IMR-90 (cell line): Measurements from ENCODE around the gene GLP2R. TPM values are rescaled to one million over a fixed set of nuclear protein-coding genes. Genes with fewer than 3 reads are reported as not detected.

Experiments used
- ATAC-seq: fragments of 200-7000 bp; cut with Tn5 transposase; 2 replicates; pipeline ENCODE4 v1.9.1; 2020; ENCODE audit warnings: low read depth, mild to moderate bottlenecking, moderate library complexity
- BruUV-seq: library from RNA; stranded (reverse); fragments of 400-500 nt; replicated peaks from 2 replicates; lab custom pipeline; 2021; lab: Mats Ljungman, UMichigan
- CTCF ChIA-PET: fragments of 300-600 bp; formaldehyde crosslinking; extraction: SDS; loops from one replicate; lab custom pipeline; 2021; ENCODE audit warnings: antibody characterized with exemption; lab: Yijun Ruan, JAX
- POLR2A ChIA-PET: fragments of 300-600 bp; sonication (Branson Sonifier 250); formaldehyde crosslinking; loops from one replicate; lab custom pipeline; 2022; ENCODE audit warnings: antibody characterized with exemption; ENCODE audit not compliant: unreplicated experiment; lab: Charles Lee
- DNase-seq: peaks from one replicate; pipeline ENCODE4 v3.0.0; 2013
- H2AFZ ChIP-seq: replicated peaks from 2 replicates; pipeline ENCODE3; 2013; ENCODE audit warnings: low read length, mild to moderate bottlenecking; ENCODE audit not compliant: poor library complexity
- H2AK5ac ChIP-seq: 2 replicates; pipeline ENCODE4 v1.6.1; 2013; ENCODE audit warnings: low read depth, low read length, inconsistent platforms
- H2AK9ac ChIP-seq: replicated peaks from 2 replicates; pipeline ENCODE3; 2013; ENCODE audit warnings: mild to moderate bottlenecking, low read depth, low read length, moderate library complexity; ENCODE audit not compliant: poor library complexity
- H2BK120ac ChIP-seq: 2 replicates; pipeline ENCODE4 v1.6.1; 2013; ENCODE audit warnings: low read depth, low read length, inconsistent platforms
- H2BK15ac ChIP-seq: 3 replicates; pipeline ENCODE4 v1.6.1; 2013; ENCODE audit warnings: low read depth, low read length, inconsistent platforms
- H2BK20ac ChIP-seq: 2 replicates; pipeline ENCODE4 v1.6.1; 2013; ENCODE audit warnings: low read depth, mild to moderate bottlenecking, inconsistent platforms, low read length, moderate library complexity
- H2BK5ac ChIP-seq: 2 replicates; pipeline ENCODE4 v1.6.1; 2013; ENCODE audit warnings: mild to moderate bottlenecking, low read depth, low read length, inconsistent platforms; ENCODE audit not compliant: poor library complexity, severe bottlenecking
- H3K14ac ChIP-seq: replicated peaks from 2 replicates; pipeline ENCODE4 v1.6.1; 2013; ENCODE audit warnings: low read depth, low read length, inconsistent platforms
- H3K18ac ChIP-seq: 2 replicates; pipeline ENCODE4 v1.6.1; 2013; ENCODE audit warnings: low read depth, low read length, control low read depth
- H3K23ac ChIP-seq: 2 replicates; pipeline ENCODE4 v1.6.1; 2013; ENCODE audit warnings: low read depth, low read length, inconsistent platforms
- H3K27ac ChIP-seq: 2 replicates; pipeline ENCODE4 v1.5.1; 2013; ENCODE audit warnings: mild to moderate bottlenecking, control low read depth, low read length; ENCODE audit not compliant: insufficient read depth
- H3K27me3 ChIP-seq: 2 replicates; pipeline ENCODE4 v1.6.1; 2013; ENCODE audit warnings: low read length; ENCODE audit not compliant: control insufficient read depth, insufficient read depth
- H3K36me3 ChIP-seq: 2 replicates; pipeline ENCODE4 v1.6.1; 2013; ENCODE audit warnings: low read length, mixed read lengths; ENCODE audit not compliant: control insufficient read depth, insufficient read depth
- H3K4ac ChIP-seq: 2 replicates; pipeline ENCODE4 v1.6.1; 2013; ENCODE audit warnings: low read depth, low read length, inconsistent platforms
- H3K4me1 ChIP-seq: 2 replicates; pipeline ENCODE4 v1.6.1; 2013; ENCODE audit warnings: low read length, mixed read lengths; ENCODE audit not compliant: control insufficient read depth, insufficient read depth
- H3K4me2 ChIP-seq: 2 replicates; pipeline ENCODE4 v1.6.1; 2013; ENCODE audit warnings: low read depth, mild to moderate bottlenecking, control low read depth, low read length, moderate library complexity
- H3K4me3 ChIP-seq: 2 replicates; pipeline ENCODE4 v1.5.1; 2013; ENCODE audit warnings: low read depth, mild to moderate bottlenecking, control low read depth, low read length, moderate library complexity; ENCODE audit not compliant: insufficient read depth
- H3K56ac ChIP-seq: 2 replicates; pipeline ENCODE4 v1.6.1; 2013; ENCODE audit warnings: low read length, inconsistent platforms; ENCODE audit not compliant: insufficient read depth; ENCODE audit errors: extremely low read depth
- H3K79me1 ChIP-seq, 2 experiments: 2 replicates each; pipeline ENCODE4 v1.6.1; 2013; ENCODE audit warnings: low read length in 2 of 2, inconsistent platforms in 1 of 2, low read depth in 1 of 2
- H3K9ac ChIP-seq: 2 replicates; pipeline ENCODE4 v1.6.1; 2013; ENCODE audit warnings: low read depth, low read length, control low read depth
- H3K9me1 ChIP-seq: 2 replicates; pipeline ENCODE4 v1.6.1; 2013; ENCODE audit warnings: low read length, inconsistent platforms; ENCODE audit not compliant: insufficient read depth
- H3K9me3 ChIP-seq: 2 replicates; pipeline ENCODE4 v1.6.1; 2013; ENCODE audit warnings: low read length; ENCODE audit not compliant: control insufficient read depth, insufficient read depth
- H4K20me1 ChIP-seq: 2 replicates; pipeline ENCODE4 v1.6.1; 2013; ENCODE audit warnings: low read length, inconsistent platforms; ENCODE audit not compliant: insufficient read depth
- H4K5ac ChIP-seq: 2 replicates; pipeline ENCODE4 v1.6.1; 2013; ENCODE audit warnings: mild to moderate bottlenecking, low read depth, low read length, control low read depth
- H4K8ac ChIP-seq, 2 experiments: 2 replicates each; pipeline ENCODE4 v1.6.1; 2013; ENCODE audit warnings: low read depth in 2 of 2, low read length in 2 of 2, control low read depth in 1 of 2, inconsistent platforms in 1 of 2
- H4K91ac ChIP-seq: 2 replicates; pipeline ENCODE4 v1.6.1; 2013; ENCODE audit warnings: low read depth, low read length, inconsistent platforms; ENCODE audit not compliant: insufficient read depth
- CEBPB ChIP-seq: IDR thresholded peaks from 2 replicates; pipeline ENCODE4 v1.6.1; 2012; ENCODE audit warnings: low read depth, low read length, improper control_type of control experiment
- CTCF ChIP-seq: conservative IDR thresholded peaks from 2 replicates; pipeline ENCODE4 v1.5.1; 2012; ENCODE audit warnings: mild to moderate bottlenecking, low read depth, low read length, improper control_type of control experiment
- FOS ChIP-seq: fragments of 150-350 bp; IDR thresholded peaks from 2 replicates; pipeline ENCODE4 v1.6.1; 2016; ENCODE audit warnings: low read depth, low read length
- MAZ ChIP-seq: IDR thresholded peaks from 2 replicates; pipeline ENCODE4 v1.6.1; 2012; ENCODE audit warnings: low read depth, mild to moderate bottlenecking, low read length, improper control_type of control experiment, moderate library complexity, borderline replicate concordance
- MXI1 ChIP-seq: IDR thresholded peaks from 2 replicates; pipeline ENCODE4 v1.6.1; 2012; ENCODE audit warnings: low read depth, mild to moderate bottlenecking, low read length, moderate library complexity, borderline replicate concordance
- NFE2L2 ChIP-seq: fragments of 150-350 bp; IDR thresholded peaks from 2 replicates; pipeline ENCODE4 v1.6.1; 2016; ENCODE audit warnings: low read depth, mild to moderate bottlenecking, low read length
- RCOR1 ChIP-seq: IDR thresholded peaks from 2 replicates; pipeline ENCODE4 v1.6.1; 2012; ENCODE audit warnings: mild to moderate bottlenecking, low read length, improper control_type of control experiment; ENCODE audit not compliant: insufficient replicate concordance
- RFX5 ChIP-seq: IDR thresholded peaks from 2 replicates; pipeline ENCODE4 v1.8.0; 2012; ENCODE audit warnings: low read depth, mild to moderate bottlenecking, low read length, moderate library complexity
- SMC3 ChIP-seq: fragments of 150-350 bp; IDR thresholded peaks from 2 replicates; pipeline ENCODE4 v1.6.1; 2016; ENCODE audit warnings: low read depth, mild to moderate bottlenecking, antibody characterized with exemption, low read length, moderate library complexity
- WGBS, 2 experiments: methylation state at CpG; one replicate each; pipeline versions ENCODE4 v1.1.5 to v1.1.7; 2013; ENCODE audit warnings: missing lambda C conversion rate in 2 of 2; ENCODE audit not compliant: insufficient read length in 1 of 2; ENCODE audit errors: extremely low coverage in 2 of 2; 5-methylcytosine and 5-hydroxymethylcytosine counted together
- dilution Hi-C: fragments of 300-500 bp; cut with HindIII; formaldehyde crosslinking; loops from one replicate; pipeline ENCODE4 v1.14.3; 2018; ENCODE audit warnings: low sequenced_read_pairs; ENCODE audit not compliant: unreplicated experiment
- in situ Hi-C: fragments of 300-500 bp; cut with MboI; formaldehyde crosslinking; loops from 3 replicates; pipeline ENCODE4 v1.14.3; 2019; ENCODE audit warnings: low sequenced_read_pairs, inconsistent platforms, mixed read lengths
- intact Hi-C: fragments of 100-400 bp; cut with micrococcal nuclease; formaldehyde crosslinking; loops from 2 replicates; pipeline ENCODE4 v1.10.0; 2022
- polyA plus RNA-seq, 3 experiments: library from polyadenylated mRNA; depleted of rRNA; stranded (reverse); fragments of >200 nt; gene quantifications; 2 replicates each; pipeline ENCODE4 v1.2.3, GENCODE V29; 2012; ENCODE audit warnings: low replicate concordance in 1 of 3
- total RNA-seq: library from RNA; depleted of rRNA; stranded (reverse); fragments of >200 nt; gene quantifications from 2 replicates; pipeline ENCODE4 v1.2.3, GENCODE V29; 2012
- TF ChIP-seq, protein P1 (sequence below): fragments of 150-350 bp; IDR thresholded peaks from 2 replicates; pipeline ENCODE4 v1.6.1; 2017; ENCODE audit warnings: mild to moderate bottlenecking, antibody characterized with exemption, low read length, low read depth

Gene GLP2R
- total and polyA plus RNA-seq, 2 of the 4 experiments (the other 2 are of a cell fraction), result 0.07 TPM; not detected in 1

DNA sequence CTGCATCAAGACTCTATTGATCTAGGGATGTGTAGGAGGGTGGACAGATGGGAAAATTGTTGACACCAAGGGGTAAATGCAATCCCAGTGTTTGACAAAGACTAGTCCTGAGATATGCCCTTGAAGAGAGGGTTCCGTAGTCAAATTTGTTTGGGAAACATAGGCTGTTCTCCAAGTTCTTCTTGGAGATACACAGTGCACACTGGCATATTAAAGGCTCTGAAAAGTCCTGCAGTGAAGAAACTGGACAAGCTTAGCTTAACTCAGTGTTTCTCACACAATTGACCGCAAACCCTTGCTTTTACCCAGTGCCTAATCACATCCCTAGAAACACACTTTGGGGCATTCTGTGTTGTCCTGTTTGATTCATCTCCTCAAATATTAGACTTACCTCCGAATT is 45.2 kb upstream of the GLP2R start:
- Histone ChIP-seq H3K9me1 (no peaks in the 10 kb centered on the region), H2BK120ac (no peak overlapping the region), H2AK9ac (no peak overlapping the region), H3K79me1 (no peaks in the 10 kb centered on the region), H3K18ac (no peak overlapping the region), H4K91ac (no peak overlapping the region), H3K4ac (no peak overlapping the region), H4K20me1 (no peaks in the 10 kb centered on the region), H3K14ac (no peak overlapping the region), H3K56ac (no peak overlapping the region), H3K36me3 (no peaks in the 10 kb centered on the region), H2BK15ac (no peak overlapping the region), H4K8ac (no peak overlapping the region), H2AK5ac (no peak overlapping the region), H4K5ac (no peak overlapping the region), H3K4me2 (no peak overlapping the region), H2BK20ac (no peak overlapping the region), H3K4me3 (no peak overlapping the region), H3K27ac (no peak overlapping the region), H2BK5ac (no peak overlapping the region), H3K9me3 (no peaks in the 10 kb centered on the region), H2AFZ (no peak overlapping the region), H3K4me1 (no peaks in the 10 kb centered on the region), H3K23ac (no peak overlapping the region), H3K9ac (no peak overlapping the region), H3K27me3 (no peaks in the 10 kb centered on the region)
- WGBS, 2 experiments, result no CpG with 5 or more reads among the region's 3 CpGs
- no peak for TF ChIP-seq FOS
- no peak for TF ChIP-seq CTCF
- no peak for TF ChIP-seq NFE2L2
- TF ChIP-seq SMC3, result no peak
- TF ChIP-seq CEBPB, result no peak
- TF ChIP-seq, protein P1, sequence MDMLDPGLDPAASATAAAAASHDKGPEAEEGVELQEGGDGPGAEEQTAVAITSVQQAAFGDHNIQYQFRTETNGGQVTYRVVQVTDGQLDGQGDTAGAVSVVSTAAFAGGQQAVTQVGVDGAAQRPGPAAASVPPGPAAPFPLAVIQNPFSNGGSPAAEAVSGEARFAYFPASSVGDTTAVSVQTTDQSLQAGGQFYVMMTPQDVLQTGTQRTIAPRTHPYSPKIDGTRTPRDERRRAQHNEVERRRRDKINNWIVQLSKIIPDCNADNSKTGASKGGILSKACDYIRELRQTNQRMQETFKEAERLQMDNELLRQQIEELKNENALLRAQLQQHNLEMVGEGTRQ, result no peak
- no peak for TF ChIP-seq MXI1
- no peak for TF ChIP-seq RFX5
- TF ChIP-seq MAZ, result no peak
- TF ChIP-seq RCOR1, result no peak
- in situ Hi-C loops, result loop anchor here (10.0 kb wide), 1 partner anchor 56 kb away; no protein-coding TSS in a partner anchor
- intact Hi-C loops, result no loop called here
- no TSS peak for BruUV-seq
- DNase-seq (no peak), ATAC-seq (no peak)
- ChIA-PET CTCF (interaction anchor here (0.6 kb wide), 1 partner anchor 84 kb away, joined by 5 read pairs; no protein-coding TSS in a partner anchor), POLR2A (no interaction called here)
- dilution Hi-C loops, result no loop called here
